CD14-positive monocyte (primary cell): Measurements from ENCODE around the gene GNPTG. TPM values are rescaled to one million over a fixed set of nuclear protein-coding genes. Genes with fewer than 3 reads are reported as not detected.
"Not testable (repeated sequence)": the region's sequence is repeated elsewhere in the genome, so short reads cannot be mapped to it uniquely, and the experiment has no call there.

Experiments
- DNase-seq, 3 donors: peaks; one replicate each; pipeline ENCODE4 v3.0.0-alpha.2; 2011 to 2022
- H2AFZ ChIP-seq: 2 replicates; pipeline ENCODE4 v1.6.0; 2012; ENCODE audit warnings: mild to moderate bottlenecking, low read depth, low read length, inconsistent platforms; ENCODE audit not compliant: insufficient read depth, poor library complexity, severe bottlenecking
- H3K27ac ChIP-seq, 2 donors: 1 replicate in 1 of 2; 2 replicates in 1 of 2; pipeline ENCODE4 v1.5.1; 2012 to 2013; ENCODE audit warnings: low read length in 2 of 2, control low read depth in 1 of 2, inconsistent platforms in 1 of 2, low read depth in 1 of 2, mild to moderate bottlenecking in 1 of 2
- H3K27me3 ChIP-seq, 2 donors: one replicate each; pipeline versions ENCODE4 v1.6.0 to v1.6.1; 2011 to 2013; ENCODE audit warnings: low read length in 2 of 2; ENCODE audit not compliant: control insufficient read depth in 2 of 2, insufficient read depth in 2 of 2
- H3K36me3 ChIP-seq, 2 donors: replicated peaks in 1 of 2; 1 replicate in 1 of 2; 2 replicates in 1 of 2; pipeline versions ENCODE4 v1.5.1 to v1.6.1; 2012 to 2013; ENCODE audit warnings: low read length in 2 of 2, control low read depth in 1 of 2, inconsistent platforms in 1 of 2, mild to moderate bottlenecking in 1 of 2; ENCODE audit not compliant: insufficient read depth in 2 of 2, control insufficient read depth in 1 of 2
- H3K4me1 ChIP-seq, 2 donors: 1 replicate in 1 of 2; 2 replicates in 1 of 2; pipeline versions ENCODE4 v1.5.1 to v1.6.1; 2012 to 2013; ENCODE audit warnings: low read length in 2 of 2, control low read depth in 1 of 2, inconsistent platforms in 1 of 2, mild to moderate bottlenecking in 1 of 2, moderate library complexity in 1 of 2; ENCODE audit not compliant: insufficient read depth in 2 of 2, control insufficient read depth in 1 of 2
- H3K4me2 ChIP-seq: replicated peaks from 2 replicates; pipeline ENCODE3; 2012; ENCODE audit warnings: low read length, moderate library complexity, mild to moderate bottlenecking; ENCODE audit not compliant: poor library complexity, severe bottlenecking; ENCODE audit errors: extremely low read depth
- H3K4me3 ChIP-seq, 3 experiments: fragments of 200-600 bp in 1 of 3; sonication (generic) in 1 of 3; replicated peaks in 1 of 3; 1 replicate in 2 of 3; 2 replicates in 1 of 3; pipeline ENCODE4 v1.5.1; 2011 to 2013; ENCODE audit warnings: low read length in 3 of 3, mild to moderate bottlenecking in 3 of 3, control low read depth in 2 of 3, low read depth in 2 of 3, inconsistent platforms in 1 of 3, moderate library complexity in 1 of 3
- H3K79me2 ChIP-seq: 2 replicates; pipeline ENCODE4 v1.6.0; 2012; ENCODE audit warnings: mild to moderate bottlenecking, control low read depth, inconsistent platforms, low read length, moderate library complexity; ENCODE audit not compliant: insufficient read depth
- H3K9ac ChIP-seq: 2 replicates; pipeline ENCODE4 v1.6.0; 2017; ENCODE audit warnings: low read length, mild to moderate bottlenecking; ENCODE audit not compliant: insufficient read depth, poor library complexity, severe bottlenecking
- H3K9me3 ChIP-seq, 2 donors: replicated peaks in 1 of 2; 1 replicate in 1 of 2; 2 replicates in 1 of 2; pipeline versions ENCODE4 v1.5.1 to v1.6.1; 2012 to 2013; ENCODE audit warnings: low read length in 2 of 2, control low read depth in 1 of 2; ENCODE audit not compliant: control insufficient read depth in 1 of 2, insufficient read depth in 1 of 2
- H4K20me1 ChIP-seq: 2 replicates; pipeline ENCODE4 v1.6.0; 2012; ENCODE audit warnings: mild to moderate bottlenecking, low read length, control low read depth, moderate library complexity; ENCODE audit not compliant: insufficient read depth
- H3K27ac Mint-ChIP-seq, 7 donors: one replicate each; pipeline ENCODE4 v1.8.0; 2020; ENCODE audit warnings: mild to moderate bottlenecking in 7 of 7, mixed read lengths in 7 of 7, moderate library complexity in 6 of 7, inconsistent platforms in 2 of 7
- H3K27me3 Mint-ChIP-seq, 3 donors: one replicate each; pipeline ENCODE4 v1.8.0; 2021 to 2022; ENCODE audit warnings: low read depth in 3 of 3, mild to moderate bottlenecking in 3 of 3, mixed read lengths in 3 of 3, moderate library complexity in 3 of 3, inconsistent platforms in 1 of 3
- H3K36me3 Mint-ChIP-seq, 2 donors: one replicate each; pipeline ENCODE4 v1.8.0; 2020; ENCODE audit warnings: mixed read lengths in 2 of 2, inconsistent platforms in 1 of 2, mild to moderate bottlenecking in 1 of 2
- H3K4me1 Mint-ChIP-seq: one replicate; pipeline ENCODE4 v1.8.0; 2020; ENCODE audit warnings: mild to moderate bottlenecking, mixed read lengths
- H3K4me3 Mint-ChIP-seq, 2 donors: one replicate each; pipeline ENCODE4 v1.8.0; 2020; ENCODE audit warnings: mild to moderate bottlenecking in 2 of 2, mixed read lengths in 2 of 2, moderate library complexity in 1 of 2
- H3K9me3 Mint-ChIP-seq, 7 donors: one replicate each; pipeline ENCODE4 v1.8.0; 2020 to 2022; ENCODE audit warnings: mixed read lengths in 7 of 7, mild to moderate bottlenecking in 6 of 7, moderate library complexity in 6 of 7, inconsistent platforms in 2 of 7
- CTCF ChIP-seq: fragments of 200-600 bp; IDR thresholded peaks from one replicate; pipeline ENCODE4 v1.8.0; 2022; ENCODE audit warnings: antibody characterized with exemption, mild to moderate bottlenecking
- WGBS: methylation state at CpG from one replicate; pipeline ENCODE4 v1.1.5; 2013; ENCODE audit warnings: missing lambda C conversion rate; ENCODE audit not compliant: insufficient coverage; 5-methylcytosine and 5-hydroxymethylcytosine counted together
- intact Hi-C, 2 donors: fragments of 100-400 bp; cut with micrococcal nuclease; formaldehyde crosslinking; loops; one replicate each; pipeline versions ENCODE4 v1.15.0 to v1.15.1; 2023
- polyA plus RNA-seq, 3 donors: library from polyadenylated mRNA; depleted of rRNA in 1 of 3; unstranded in 2 of 3; stranded (reverse) in 1 of 3; fragments of 300-500 nt in 2 of 3; fragments of >200 nt in 1 of 3; fragmentation: Illumina TruSeq in 2 of 3; gene quantifications; 1 replicate in 2 of 3; 2 replicates in 1 of 3; pipeline ENCODE4 v1.2.3, GENCODE V29; 2012 to 2021

The GNPTG gene
- polyA plus RNA-seq, 3 donors, result 74.7 to 130 (median 82.5) TPM

GRCh38 chr16:1327619-1327947 is 24.1 kb upstream of the GNPTG start:
- TF ChIP-seq CTCF, result no peak
- WGBS, result 93% methylated on average over 5 of the region's 5 CpGs
- H3K9ac ChIP-seq, result no peak overlapping the region
- intact Hi-C loops, result no loop called here
- H3K27ac Mint-ChIP-seq, result no peak overlapping the region
- no peak overlapping the region for H3K4me3 ChIP-seq
- H3K36me3 ChIP-seq, result peaks cover 21 to 30% of the 10 kb centered on the region in 2 donors
- no peak for DNase-seq
- no peak overlapping the region for H3K4me2 ChIP-seq
- H3K27me3 Mint-ChIP-seq, result peaks cover 20 to 26% (median 23%) of the 10 kb centered on the region in 3 donors
- peaks cover 43% of the 10 kb centered on the region for H4K20me1 ChIP-seq
- peaks cover 15 to 18% of the 10 kb centered on the region in 2 donors for H3K27me3 ChIP-seq
- no peak overlapping the region for H3K27ac ChIP-seq
- H2AFZ ChIP-seq, result no peak overlapping the region
- H3K4me1 ChIP-seq, result peaks cover 9 to 13% of the 10 kb centered on the region in 2 donors
- peaks cover 22 to 32% of the 10 kb centered on the region in 2 donors for H3K36me3 Mint-ChIP-seq
- H3K79me2 ChIP-seq, result no peaks in the 10 kb centered on the region
- H3K9me3 Mint-ChIP-seq, result peaks cover 0 to 25% (median 9%) of the 10 kb centered on the region in 7 donors
- peaks cover 13% of the 10 kb centered on the region for H3K4me1 Mint-ChIP-seq
- no peak overlapping the region for H3K4me3 Mint-ChIP-seq
- H3K9me3 ChIP-seq, result peaks cover 0 to 5% of the 10 kb centered on the region in 2 donors

- H3K27ac ChIP-seq, H3K9me3 ChIP-seq, H3K4me2 ChIP-seq, DNase-seq, H3K79me2 ChIP-seq, H2AFZ ChIP-seq, H3K4me3 ChIP-seq, intact Hi-C loops, H3K9ac ChIP-seq, H3K4me3 Mint-ChIP-seq: not testable (repeated sequence)
- Histone ChIP-seq H3K4me1 (peaks cover 12 to 19% of the 10 kb centered on the region in 2 donors), H4K20me1 (peaks cover 39% of the 10 kb centered on the region), H3K36me3 (peaks cover 19 to 28% of the 10 kb centered on the region in 2 donors), H3K27me3 (peaks cover 20 to 24% of the 10 kb centered on the region in 2 donors)
- Mint-ChIP-seq H3K36me3 (peaks cover 22 to 26% of the 10 kb centered on the region in 2 donors), H3K27me3 (peaks cover 22 to 32% (median 27%) of the 10 kb centered on the region in 3 donors), H3K9me3 (peaks cover 0 to 28% (median 11%) of the 10 kb centered on the region in 7 donors), H3K4me1 (peaks cover 16% of the 10 kb centered on the region), H3K27ac (peak overlapping the region in 1 of 7 donors; percentile 37)
- WGBS, result 97% methylated on average over 15 of the region's 20 CpGs
These were observed 23.6 kb upstream of the GNPTG start for GRCh38 chr16:1328136-1328535.

- not testable (repeated sequence) for H3K9me3 ChIP-seq, H3K4me3 Mint-ChIP-seq
These were observed 22.8 kb upstream of the GNPTG start for GRCh38 chr16:1328961-1329360.

More at GRCh38 chr16:1328961-1329360, 22.8 kb upstream of the GNPTG start:
- H2AFZ ChIP-seq, intact Hi-C loops, DNase-seq, H3K4me2 ChIP-seq, H3K9ac ChIP-seq, H3K27ac ChIP-seq, H3K27ac Mint-ChIP-seq, H3K79me2 ChIP-seq, H3K4me3 ChIP-seq: not testable (repeated sequence)
- peaks cover 16% of the 10 kb centered on the region for H3K4me1 Mint-ChIP-seq
- H3K9me3 Mint-ChIP-seq, result peaks cover 0 to 28% (median 11%) of the 10 kb centered on the region in 7 donors
- Histone ChIP-seq H3K36me3 (peaks cover 10 to 20% of the 10 kb centered on the region in 2 donors), H4K20me1 (peaks cover 31% of the 10 kb centered on the region), H3K27me3 (peaks cover 25 to 28% of the 10 kb centered on the region in 2 donors), H3K4me1 (peaks cover 13 to 27% of the 10 kb centered on the region in 2 donors)
- WGBS, result 93% methylated on average over 6 of the region's 10 CpGs
- peaks cover 16 to 18% of the 10 kb centered on the region in 2 donors for H3K36me3 Mint-ChIP-seq
- peaks cover 22 to 35% (median 28%) of the 10 kb centered on the region in 3 donors for H3K27me3 Mint-ChIP-seq
